Trophoblast cell (in vitro differentiated cells and primary cell): Measurements from ENCODE around the gene TSPOAP1.

ENCODE experiments used
- DNase-seq, 2 donors: peaks; one replicate each; pipeline ENCODE4 v3.0.0-alpha.2; 2016
- H2AFZ ChIP-seq: 2 replicates; pipeline ENCODE4 v1.6.1; 2013; ENCODE audit warnings: low read length, moderate library complexity, mild to moderate bottlenecking; ENCODE audit not compliant: insufficient read depth, poor library complexity
- H2AK5ac ChIP-seq: 2 replicates; pipeline ENCODE4 v1.6.1; 2013; ENCODE audit warnings: mild to moderate bottlenecking, low read length
- H2BK120ac ChIP-seq: 2 replicates; pipeline ENCODE4 v1.6.1; 2013; ENCODE audit warnings: low read length, mild to moderate bottlenecking, moderate library complexity; ENCODE audit not compliant: insufficient read depth, poor library complexity
- H2BK12ac ChIP-seq: 2 replicates; pipeline ENCODE4 v1.6.1; 2013; ENCODE audit warnings: mild to moderate bottlenecking, low read length, moderate library complexity
- H2BK5ac ChIP-seq: 2 replicates; pipeline ENCODE4 v1.6.1; 2013; ENCODE audit warnings: low read length, low read depth, moderate library complexity, mild to moderate bottlenecking; ENCODE audit not compliant: poor library complexity
- H3K14ac ChIP-seq: 2 replicates; pipeline ENCODE4 v1.6.1; 2013; ENCODE audit warnings: mild to moderate bottlenecking, low read length
- H3K18ac ChIP-seq: 2 replicates; pipeline ENCODE4 v1.6.1; 2013; ENCODE audit warnings: mild to moderate bottlenecking, low read length
- H3K23ac ChIP-seq: 2 replicates; pipeline ENCODE4 v1.6.1; 2013; ENCODE audit warnings: low read length
- H3K27ac ChIP-seq: 2 replicates; pipeline ENCODE4 v1.5.1; 2013; ENCODE audit warnings: low read depth, mild to moderate bottlenecking, inconsistent platforms, low read length, moderate library complexity
- H3K27me3 ChIP-seq: 2 replicates; pipeline ENCODE4 v1.6.1; 2013; ENCODE audit warnings: inconsistent platforms, mild to moderate bottlenecking, low read length, moderate library complexity; ENCODE audit not compliant: insufficient read depth
- H3K36me3 ChIP-seq, 2 experiments: 1 replicate in 1 of 2; 2 replicates in 1 of 2; pipeline ENCODE4 v1.6.1; 2013; ENCODE audit warnings: low read length in 2 of 2, mild to moderate bottlenecking in 2 of 2, moderate library complexity in 1 of 2; ENCODE audit not compliant: insufficient read depth in 2 of 2, control insufficient read depth in 1 of 2
- H3K4ac ChIP-seq: 2 replicates; pipeline ENCODE4 v1.6.1; 2013; ENCODE audit warnings: low read depth, mild to moderate bottlenecking, low read length, moderate library complexity
- H3K4me1 ChIP-seq, 2 experiments: 1 replicate in 1 of 2; 2 replicates in 1 of 2; pipeline ENCODE4 v1.6.1; 2013; ENCODE audit warnings: low read length in 2 of 2, mild to moderate bottlenecking in 2 of 2, moderate library complexity in 1 of 2; ENCODE audit not compliant: insufficient read depth in 2 of 2, control insufficient read depth in 1 of 2
- H3K4me2 ChIP-seq: 2 replicates; pipeline ENCODE4 v1.6.1; 2013; ENCODE audit warnings: inconsistent platforms, mild to moderate bottlenecking, low read length, moderate library complexity
- H3K4me3 ChIP-seq: 2 replicates; pipeline ENCODE4 v1.5.1; 2013; ENCODE audit warnings: mild to moderate bottlenecking, low read depth, low read length, inconsistent platforms
- H3K79me1 ChIP-seq: one replicate; pipeline ENCODE4 v1.6.1; 2013; ENCODE audit warnings: low read length
- H3K79me2 ChIP-seq: 2 replicates; pipeline ENCODE4 v1.6.1; 2013; ENCODE audit warnings: low read length, mild to moderate bottlenecking; ENCODE audit not compliant: control insufficient read depth, insufficient read depth, poor library complexity
- H3K9ac ChIP-seq: 2 replicates; pipeline ENCODE4 v1.6.1; 2013; ENCODE audit warnings: mild to moderate bottlenecking, low read length
- H3K9me3 ChIP-seq: 2 replicates; pipeline ENCODE4 v1.6.1; 2013; ENCODE audit warnings: low read depth, mild to moderate bottlenecking, control low read depth, inconsistent platforms, low read length; ENCODE audit not compliant: insufficient read depth
- H4K12ac ChIP-seq: 2 replicates; pipeline ENCODE4 v1.6.1; 2013; ENCODE audit warnings: low read depth, mild to moderate bottlenecking, low read length, moderate library complexity
- H4K8ac ChIP-seq: 2 replicates; pipeline ENCODE4 v1.6.1; 2013; ENCODE audit warnings: low read depth, mild to moderate bottlenecking, low read length, moderate library complexity
- H4K91ac ChIP-seq: one replicate; pipeline ENCODE4 v1.6.1; 2013; ENCODE audit warnings: low read depth, mild to moderate bottlenecking, low read length, moderate library complexity
- WGBS: extraction: QIAGEN DNeasy Blood & Tissue Kit; methylation state at CpG from one replicate; pipeline ENCODE4 v1.1.7; 2013; ENCODE audit warnings: missing lambda C conversion rate; ENCODE audit not compliant: insufficient read length, insufficient coverage; ENCODE audit errors: extremely low coverage; 5-methylcytosine and 5-hydroxymethylcytosine counted together

TSPOAP1 gene

GRCh38 chr17:58339755-58340404 is 11.3 kb upstream of the TSPOAP1 start:
- H3K9ac ChIP-seq = no peak overlapping the region
- H3K79me2 ChIP-seq = peaks cover 3% of the 10 kb centered on the region
- H3K4me1 ChIP-seq = peaks cover 37 to 42% of the 10 kb centered on the region in 2 experiments
- H3K36me3 ChIP-seq = peaks cover 12 to 13% of the 10 kb centered on the region in 2 experiments
- H4K12ac ChIP-seq = no peak overlapping the region
- H3K27me3 ChIP-seq = no peaks in the 10 kb centered on the region
- peak; percentile 79 to 88 for DNase-seq
- H3K23ac ChIP-seq = no peak overlapping the region
- no CpG with 5 or more reads among the region's 6 CpGs for WGBS
- H2BK12ac ChIP-seq = peak overlapping the region; percentile 27
- H2BK120ac ChIP-seq = no peak overlapping the region
- peak overlapping the region; percentile 14 for H4K8ac ChIP-seq
- H2AK5ac ChIP-seq = no peak overlapping the region
- no peak overlapping the region for H3K4ac ChIP-seq
- no peak overlapping the region for H3K4me2 ChIP-seq
- H3K4me3 ChIP-seq = no peak overlapping the region
- no peaks in the 10 kb centered on the region for H3K9me3 ChIP-seq
- no peak overlapping the region for H2BK5ac ChIP-seq
- peak overlapping the region; percentile 3 for H4K91ac ChIP-seq
- peaks cover 26% of the 10 kb centered on the region for H3K79me1 ChIP-seq
- H3K14ac ChIP-seq = no peak overlapping the region
- no peak overlapping the region for H3K27ac ChIP-seq
- no peak overlapping the region for H2AFZ ChIP-seq
- H3K18ac ChIP-seq = no peak overlapping the region

GRCh38 chr17:58338841-58339754 is 10.5 kb upstream of the TSPOAP1 start:
- Histone ChIP-seq H3K4me1 (peaks cover 37 to 42% of the 10 kb centered on the region in 2 experiments), H3K27me3 (no peaks in the 10 kb centered on the region), H2BK12ac (peak overlapping the region; percentile 8), H4K12ac (no peak overlapping the region), H4K91ac (peak overlapping the region; percentile 68), H3K36me3 (peaks cover 5 to 6% of the 10 kb centered on the region in 2 experiments), H2AK5ac (peak overlapping the region; percentile 14), H2AFZ (no peak overlapping the region), H3K79me2 (peaks cover 3% of the 10 kb centered on the region), H3K27ac (no peak overlapping the region), H3K23ac (no peak overlapping the region), H4K8ac (peak overlapping the region; percentile 25), H2BK5ac (peak overlapping the region; percentile 71), H3K9me3 (no peaks in the 10 kb centered on the region), H3K4me2 (no peak overlapping the region), H2BK120ac (peak overlapping the region; percentile 92), H3K4ac (no peak overlapping the region), H3K79me1 (peaks cover 26% of the 10 kb centered on the region), H3K18ac (no peak overlapping the region), H3K4me3 (no peak overlapping the region), H3K14ac (peak overlapping the region; percentile 26), H3K9ac (no peak overlapping the region)
- DNase-seq = no peak
- WGBS = no CpG with 5 or more reads among the region's 10 CpGs

- H3K9ac ChIP-seq = no peak overlapping the region
- peak overlapping the region; percentile 1 for H3K18ac ChIP-seq
- H3K4me1 ChIP-seq = peaks cover 37 to 42% of the 10 kb centered on the region in 2 experiments
- H2BK5ac ChIP-seq = peak overlapping the region; percentile 71
- peaks cover 26% of the 10 kb centered on the region for H3K79me1 ChIP-seq
- H4K12ac ChIP-seq = peak overlapping the region; percentile 9
- peak overlapping the region; percentile 28 for H3K4ac ChIP-seq
- peak overlapping the region; percentile 36 for H3K14ac ChIP-seq
- H3K4me2 ChIP-seq = no peak overlapping the region
- no peak for DNase-seq
- WGBS = no CpG with 5 or more reads among the region's 3 CpGs
- peaks cover 3% of the 10 kb centered on the region for H3K79me2 ChIP-seq
- no peak overlapping the region for H2AFZ ChIP-seq
- H3K27ac ChIP-seq = peak overlapping the region; percentile 48
- peaks cover 0 to under 1% of the 10 kb centered on the region in 2 experiments for H3K36me3 ChIP-seq
- H2BK120ac ChIP-seq = peak overlapping the region; percentile 92
- H3K27me3 ChIP-seq = no peaks in the 10 kb centered on the region
- no peak overlapping the region for H3K4me3 ChIP-seq
- no peak overlapping the region for H3K23ac ChIP-seq
- peak overlapping the region; percentile 54 for H2AK5ac ChIP-seq
- H4K91ac ChIP-seq = peak overlapping the region; percentile 68
- H2BK12ac ChIP-seq = peak overlapping the region; percentile 20
- no peaks in the 10 kb centered on the region for H3K9me3 ChIP-seq
- H4K8ac ChIP-seq = peak overlapping the region; percentile 20
These were observed 9.9 kb upstream of the TSPOAP1 start for GRCh38 chr17:58338454-58338840.

- H3K23ac ChIP-seq = no peak overlapping the region
- no CpG with 5 or more reads among the region's 23 CpGs for WGBS
- DNase-seq = peak; percentile 45 to 47
These were observed 9.2 kb upstream of the TSPOAP1 start for GRCh38 chr17:58337600-58338453.

More at GRCh38 chr17:58337600-58338453, 9.2 kb upstream of the TSPOAP1 start:
- H4K12ac ChIP-seq = peak overlapping the region; percentile 10
- peak overlapping the region; percentile 41 for H4K8ac ChIP-seq
- H3K79me2 ChIP-seq = peaks cover 3% of the 10 kb centered on the region
- H3K36me3 ChIP-seq = no peaks in the 10 kb centered on the region
- H3K14ac ChIP-seq = peak overlapping the region; percentile 80
- peak overlapping the region; percentile 58 for H2BK12ac ChIP-seq
- H3K4me3 ChIP-seq = no peak overlapping the region
- peak overlapping the region; percentile 69 for H3K18ac ChIP-seq
- peak overlapping the region; percentile 92 for H2BK120ac ChIP-seq
- peak overlapping the region; percentile 54 for H2AK5ac ChIP-seq
- no peaks in the 10 kb centered on the region for H3K9me3 ChIP-seq
- peak overlapping the region; percentile 49 for H3K4ac ChIP-seq
- peaks cover 26% of the 10 kb centered on the region for H3K79me1 ChIP-seq
- no peak overlapping the region for H2AFZ ChIP-seq
- peaks cover 37 to 42% of the 10 kb centered on the region in 2 experiments for H3K4me1 ChIP-seq
- H3K4me2 ChIP-seq = no peak overlapping the region
- H3K9ac ChIP-seq = no peak overlapping the region
- no peaks in the 10 kb centered on the region for H3K27me3 ChIP-seq
- H2BK5ac ChIP-seq = peak overlapping the region; percentile 71
- H3K27ac ChIP-seq = peak overlapping the region; percentile 48
- peak overlapping the region; percentile 68 for H4K91ac ChIP-seq
